ENCODE results near the gene MED27. TPM values are rescaled to one million over a fixed set of nuclear protein-coding genes. Genes with fewer than 3 reads are reported as not detected.
"Not testable (repeated sequence)": the region's sequence is repeated elsewhere in the genome, so short reads cannot be mapped to it uniquely, and the experiment has no call there.

MED27 gene
- total RNA-seq, 1 donor from 2014 or later: 10.5 TPM

- no peaks in the 10 kb centered on the region for H3K27me3 ChIP-seq (ENCODE audit: control insufficient read depth, insufficient read depth, low read length)
- DNase-seq (ENCODE audit: low read depth): peak; percentile 52
- H3K4me3 ChIP-seq (ENCODE audit: low read depth, low read length): no peak overlapping the region
- no peak for FAIRE-seq
- H3K36me3 ChIP-seq (ENCODE audit: control insufficient read depth, insufficient read depth, low read length): peaks cover 2% of the 10 kb centered on the region
- no peak for TF ChIP-seq CTCF (IDR thresholded peaks at IDR 0.05; ENCODE audit: insufficient read depth, low read length, severe bottlenecking)
These were observed 66.8 kb downstream of the MED27 start for GRCh38 chr9:132012704-132013357.

DNA sequence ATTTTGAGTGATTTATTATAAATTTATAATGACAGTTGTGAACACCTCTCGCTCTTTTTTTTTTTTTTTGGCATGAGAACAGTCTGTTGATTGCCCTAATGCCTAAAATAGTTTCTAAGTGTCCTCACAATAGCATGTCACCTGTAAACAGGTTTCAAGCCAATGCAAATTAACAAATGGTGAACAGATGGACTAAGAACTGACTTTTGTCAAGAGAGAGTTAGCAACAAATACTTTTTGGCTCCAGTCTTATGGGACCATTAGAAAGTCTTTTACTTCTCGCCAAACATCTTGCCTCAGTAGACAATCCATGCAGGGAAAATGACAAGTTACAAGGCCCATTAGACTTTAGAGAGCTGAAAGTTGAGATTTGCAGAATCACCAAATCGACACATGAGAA, 67.8 kb downstream of the MED27 start:
- H3K36me3 ChIP-seq (ENCODE audit: control insufficient read depth, insufficient read depth, low read length): peaks cover 2% of the 10 kb centered on the region
- H3K4me3 ChIP-seq (ENCODE audit: low read depth, low read length): no peak overlapping the region
- DNase-seq (ENCODE audit: low read depth) (no peak), FAIRE-seq (no peak)
- no peak for TF ChIP-seq CTCF (IDR thresholded peaks at IDR 0.05; ENCODE audit: insufficient read depth, low read length, severe bottlenecking)
- no peaks in the 10 kb centered on the region for H3K27me3 ChIP-seq (ENCODE audit: control insufficient read depth, insufficient read depth, low read length)

DNA sequence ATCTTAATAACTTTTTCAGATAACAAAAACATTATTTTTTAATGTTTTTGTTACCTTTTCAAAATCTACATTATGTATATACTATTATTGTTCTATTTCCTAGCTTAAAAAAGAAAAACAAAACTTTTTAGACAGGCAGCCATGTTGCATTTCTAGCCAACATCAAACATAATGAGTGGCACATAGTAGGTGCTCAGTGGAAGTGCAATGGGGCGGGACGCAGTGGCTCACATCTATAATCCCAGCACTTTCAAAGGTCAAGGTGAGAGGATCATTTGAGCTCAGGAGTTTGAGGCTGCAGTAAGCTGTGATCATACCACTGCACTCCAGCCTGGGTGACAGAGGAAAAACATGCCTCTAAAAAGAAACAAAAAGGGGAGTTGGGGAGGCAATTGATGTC, 68.4 kb downstream of the MED27 start:
- Histone ChIP-seq H3K4me3 (ENCODE audit: low read depth, low read length) (no peak overlapping the region), H3K36me3 (ENCODE audit: control insufficient read depth, insufficient read depth, low read length) (peaks cover 2% of the 10 kb centered on the region), H3K27me3 (ENCODE audit: control insufficient read depth, insufficient read depth, low read length) (no peaks in the 10 kb centered on the region)
- no peak for DNase-seq (ENCODE audit: low read depth)
- no peak for FAIRE-seq
- no peak for TF ChIP-seq CTCF (IDR thresholded peaks at IDR 0.05; ENCODE audit: insufficient read depth, low read length, severe bottlenecking)

DNA sequence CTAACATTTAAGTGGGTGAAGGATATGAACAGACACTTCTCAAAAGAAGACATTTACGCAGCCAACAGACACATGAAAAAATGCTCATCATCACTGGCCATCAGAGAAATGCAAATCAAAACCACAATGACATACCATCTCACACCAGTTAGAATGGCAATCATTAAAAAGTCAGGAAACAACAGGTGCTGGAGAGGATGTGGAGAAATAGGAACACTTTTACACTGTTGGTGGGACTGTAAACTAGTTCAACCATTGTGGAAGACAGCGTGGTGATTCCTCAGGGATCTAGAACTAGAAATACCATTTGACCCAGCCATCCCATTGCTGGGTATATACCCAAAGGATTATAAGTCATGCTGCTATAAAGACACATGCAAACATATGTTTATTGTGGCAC, 69.5 kb downstream of the MED27 start:
- not testable (repeated sequence) for FAIRE-seq; H3K27me3 ChIP-seq (ENCODE audit: control insufficient read depth, insufficient read depth, low read length); H3K36me3 ChIP-seq (ENCODE audit: control insufficient read depth, insufficient read depth, low read length); DNase-seq (ENCODE audit: low read depth); H3K4me3 ChIP-seq (ENCODE audit: low read depth, low read length)

- peak; percentile 89 for FAIRE-seq
- peak; percentile 85 for DNase-seq (ENCODE audit: low read depth)
- no peaks in the 10 kb centered on the region for H3K27me3 ChIP-seq (ENCODE audit: control insufficient read depth, insufficient read depth, low read length)
- no peak for TF ChIP-seq CTCF (IDR thresholded peaks at IDR 0.05; ENCODE audit: insufficient read depth, low read length, severe bottlenecking)
- H3K4me3 ChIP-seq (ENCODE audit: low read depth, low read length): no peak overlapping the region
- H3K36me3 ChIP-seq (ENCODE audit: control insufficient read depth, insufficient read depth, low read length): peaks cover 2% of the 10 kb centered on the region
These were observed 70.5 kb downstream of the MED27 start for GRCh38 chr9:132008855-132009812.

DNA sequence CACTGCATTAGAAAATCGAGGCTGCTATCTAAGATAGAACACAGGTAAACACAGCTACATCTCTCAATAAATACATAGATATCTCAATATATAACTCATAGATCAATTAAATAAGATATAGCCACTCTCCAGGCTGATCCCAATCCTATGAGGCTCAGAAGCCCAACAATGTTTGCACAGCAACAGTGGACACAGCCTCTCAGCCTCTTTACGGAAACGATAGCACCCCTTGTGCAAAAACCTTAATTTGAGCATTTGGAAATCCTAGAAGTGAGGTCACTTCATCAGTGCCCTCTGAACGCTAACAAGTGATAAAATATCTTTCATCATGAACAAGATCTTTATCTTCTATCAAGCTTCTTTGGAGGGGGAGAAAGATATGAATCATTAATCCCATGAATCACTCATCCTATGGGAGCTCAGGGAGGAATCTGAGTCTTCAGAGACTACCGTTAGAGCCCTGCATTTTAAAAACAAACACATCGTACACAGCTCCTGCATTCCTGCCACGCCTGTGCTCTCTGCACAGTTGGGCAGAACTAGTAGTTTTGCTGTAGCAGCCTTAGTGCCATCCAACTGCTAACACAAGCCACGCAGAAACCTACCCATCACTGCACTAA, 71.4 kb downstream of the MED27 start:
- H3K4me3 ChIP-seq (ENCODE audit: low read depth, low read length): no peak overlapping the region
- no peaks in the 10 kb centered on the region for H3K27me3 ChIP-seq (ENCODE audit: control insufficient read depth, insufficient read depth, low read length)
- DNase-seq (ENCODE audit: low read depth): peak; percentile 85
- peaks cover 2% of the 10 kb centered on the region for H3K36me3 ChIP-seq (ENCODE audit: control insufficient read depth, insufficient read depth, low read length)
- FAIRE-seq: no peak
- no peak for TF ChIP-seq CTCF (IDR thresholded peaks at IDR 0.05; ENCODE audit: insufficient read depth, low read length, severe bottlenecking)
